Panc1 (cell line): ENCODE data around the gene SUPT3H.

Source experiments
- POLR2AphosphoS5 ChIP-seq: IDR thresholded peaks from 2 replicates; pipeline ENCODE4 v1.6.1; 2012; ENCODE audit warnings: mild to moderate bottlenecking, low read depth, low read length, moderate library complexity
- TF ChIP-seq, protein P1 (sequence below), 2 experiments: IDR thresholded peaks; 2 replicates each; pipeline ENCODE4 v1.6.1; 2011 to 2012; ENCODE audit warnings: low read depth in 2 of 2, control low read depth in 1 of 2, low read length in 1 of 2, mild to moderate bottlenecking in 1 of 2, moderate library complexity in 1 of 2; ENCODE audit not compliant: insufficient read depth in 1 of 2
- TF ChIP-seq, protein P2 (sequence below): fragments of 450-650 bp; IDR thresholded peaks from 2 replicates; pipeline ENCODE4 v1.5.1; 2017; ENCODE audit warnings: mild to moderate bottlenecking

DNA sequence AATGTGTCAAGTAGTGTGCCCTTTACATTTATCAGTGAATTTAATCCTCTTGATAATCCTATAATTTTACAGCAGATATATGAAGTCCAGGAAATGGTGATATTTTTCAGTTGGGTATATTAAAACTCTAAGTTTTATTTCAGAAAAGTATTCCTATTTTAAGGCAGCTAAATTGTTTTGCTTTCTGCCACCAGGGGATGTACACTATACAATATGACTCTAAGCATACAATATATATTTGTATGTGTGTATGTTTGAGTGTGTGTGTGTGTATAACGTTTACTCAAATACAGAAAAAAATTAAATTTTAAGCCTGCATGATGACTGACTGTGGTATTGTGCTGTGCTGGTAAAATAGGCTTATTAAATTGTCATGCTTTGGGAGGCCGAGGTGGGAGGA lies 151.7 kb downstream of the SUPT3H start:
- TF ChIP-seq, protein P1, sequence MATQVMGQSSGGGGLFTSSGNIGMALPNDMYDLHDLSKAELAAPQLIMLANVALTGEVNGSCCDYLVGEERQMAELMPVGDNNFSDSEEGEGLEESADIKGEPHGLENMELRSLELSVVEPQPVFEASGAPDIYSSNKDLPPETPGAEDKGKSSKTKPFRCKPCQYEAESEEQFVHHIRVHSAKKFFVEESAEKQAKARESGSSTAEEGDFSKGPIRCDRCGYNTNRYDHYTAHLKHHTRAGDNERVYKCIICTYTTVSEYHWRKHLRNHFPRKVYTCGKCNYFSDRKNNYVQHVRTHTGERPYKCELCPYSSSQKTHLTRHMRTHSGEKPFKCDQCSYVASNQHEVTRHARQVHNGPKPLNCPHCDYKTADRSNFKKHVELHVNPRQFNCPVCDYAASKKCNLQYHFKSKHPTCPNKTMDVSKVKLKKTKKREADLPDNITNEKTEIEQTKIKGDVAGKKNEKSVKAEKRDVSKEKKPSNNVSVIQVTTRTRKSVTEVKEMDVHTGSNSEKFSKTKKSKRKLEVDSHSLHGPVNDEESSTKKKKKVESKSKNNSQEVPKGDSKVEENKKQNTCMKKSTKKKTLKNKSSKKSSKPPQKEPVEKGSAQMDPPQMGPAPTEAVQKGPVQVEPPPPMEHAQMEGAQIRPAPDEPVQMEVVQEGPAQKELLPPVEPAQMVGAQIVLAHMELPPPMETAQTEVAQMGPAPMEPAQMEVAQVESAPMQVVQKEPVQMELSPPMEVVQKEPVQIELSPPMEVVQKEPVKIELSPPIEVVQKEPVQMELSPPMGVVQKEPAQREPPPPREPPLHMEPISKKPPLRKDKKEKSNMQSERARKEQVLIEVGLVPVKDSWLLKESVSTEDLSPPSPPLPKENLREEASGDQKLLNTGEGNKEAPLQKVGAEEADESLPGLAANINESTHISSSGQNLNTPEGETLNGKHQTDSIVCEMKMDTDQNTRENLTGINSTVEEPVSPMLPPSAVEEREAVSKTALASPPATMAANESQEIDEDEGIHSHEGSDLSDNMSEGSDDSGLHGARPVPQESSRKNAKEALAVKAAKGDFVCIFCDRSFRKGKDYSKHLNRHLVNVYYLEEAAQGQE (IDR thresholded peaks at IDR 0.05; ENCODE audit: insufficient read depth in 1 of 2, low read depth in 2 of 2, low read length in 1 of 2) = no peak
- TF ChIP-seq, protein P2, sequence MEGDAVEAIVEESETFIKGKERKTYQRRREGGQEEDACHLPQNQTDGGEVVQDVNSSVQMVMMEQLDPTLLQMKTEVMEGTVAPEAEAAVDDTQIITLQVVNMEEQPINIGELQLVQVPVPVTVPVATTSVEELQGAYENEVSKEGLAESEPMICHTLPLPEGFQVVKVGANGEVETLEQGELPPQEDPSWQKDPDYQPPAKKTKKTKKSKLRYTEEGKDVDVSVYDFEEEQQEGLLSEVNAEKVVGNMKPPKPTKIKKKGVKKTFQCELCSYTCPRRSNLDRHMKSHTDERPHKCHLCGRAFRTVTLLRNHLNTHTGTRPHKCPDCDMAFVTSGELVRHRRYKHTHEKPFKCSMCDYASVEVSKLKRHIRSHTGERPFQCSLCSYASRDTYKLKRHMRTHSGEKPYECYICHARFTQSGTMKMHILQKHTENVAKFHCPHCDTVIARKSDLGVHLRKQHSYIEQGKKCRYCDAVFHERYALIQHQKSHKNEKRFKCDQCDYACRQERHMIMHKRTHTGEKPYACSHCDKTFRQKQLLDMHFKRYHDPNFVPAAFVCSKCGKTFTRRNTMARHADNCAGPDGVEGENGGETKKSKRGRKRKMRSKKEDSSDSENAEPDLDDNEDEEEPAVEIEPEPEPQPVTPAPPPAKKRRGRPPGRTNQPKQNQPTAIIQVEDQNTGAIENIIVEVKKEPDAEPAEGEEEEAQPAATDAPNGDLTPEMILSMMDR = peak; percentile 34; the same call in 1 of the 2 replicates
- TF ChIP-seq POLR2AphosphoS5 = no peak
